HCT116 (cell line): ENCODE measurements around the gene TLCD3B. TPM values are rescaled to one million over a fixed set of nuclear protein-coding genes. Genes with fewer than 3 reads are reported as not detected.

Source experiments
- ATAC-seq: fragments of 200-7000 bp; cut with Tn5 transposase; 2 replicates; pipeline ENCODE4 v1.9.1; 2020; ENCODE audit warnings: mild to moderate bottlenecking, moderate library complexity
- BruUV-seq: library from RNA; stranded (reverse); fragments of 400-500 nt; replicated peaks from 2 replicates; lab custom pipeline; 2021; lab: Mats Ljungman, UMichigan
- CTCF ChIA-PET: fragments of 300-600 bp; sonication (Branson Sonifier 250); formaldehyde crosslinking; loops from one replicate; lab custom pipeline; 2021; ENCODE audit warnings: antibody characterized with exemption; lab: Charles Lee
- POLR2A ChIA-PET: fragments of 300-600, 350-600 bp; sonication (Branson Sonifier 250); formaldehyde crosslinking; loops from one replicate; lab custom pipeline; 2021; ENCODE audit warnings: antibody characterized with exemption; lab: Charles Lee
- RAD21 ChIA-PET, 2 experiments: fragments of 300-600 bp; sonication (Branson Sonifier 250); formaldehyde crosslinking; loops; one replicate each; lab custom pipeline; 2023; ENCODE audit warnings: low total read pairs in 2 of 2; ENCODE audit not compliant: uncharacterized antibody in 2 of 2, unreplicated experiment in 2 of 2, low non-redundant PET in 1 of 2; lab: Charles Lee
- DNase-seq: peaks from one replicate; pipeline ENCODE4 v3.0.0-alpha.2; 2010; ENCODE audit warnings: low read depth, low spot score
- H2AFZ ChIP-seq: fragments of 200-600 bp; shearing (Covaris generic), sonication (generic); 2 replicates; pipeline ENCODE4 v1.6.1; 2017; ENCODE audit warnings: low read depth, mixed run types, mixed read lengths, antibody characterized with exemption, low read length; ENCODE audit not compliant: poor library complexity, severe bottlenecking
- H3K27ac ChIP-seq: 2 replicates; pipeline ENCODE4 v1.5.1; 2012; ENCODE audit warnings: low read depth, low read length
- H3K27me3 ChIP-seq: fragments of 200-600 bp; sonication (generic); 2 replicates; pipeline ENCODE4 v1.6.1; 2016; ENCODE audit warnings: mixed run types, low read length, mixed read lengths; ENCODE audit not compliant: insufficient read depth
- H3K36me3 ChIP-seq, 2 experiments: fragments of 200-500 bp in 1 of 2; fragments of 200-600 bp in 1 of 2; sonication (Bioruptor generic) in 1 of 2; sonication (generic) in 1 of 2; 2 replicates each; pipeline versions ENCODE4 v1.5.1 to v1.6.1; 2014 to 2016; ENCODE audit warnings: low read length in 2 of 2, inconsistent platforms in 1 of 2, mixed read lengths in 1 of 2, mixed run types in 1 of 2; ENCODE audit not compliant: insufficient read depth in 2 of 2, control insufficient read depth in 1 of 2
- H3K4me1 ChIP-seq, 2 experiments: fragments of 200-600 bp in 1 of 2; sonication (generic) in 1 of 2; 2 replicates each; pipeline versions ENCODE4 v1.5.1 to v1.6.1; 2012 to 2017; ENCODE audit warnings: low read length in 2 of 2, inconsistent platforms in 1 of 2, mild to moderate bottlenecking in 1 of 2, mixed read lengths in 1 of 2, mixed run types in 1 of 2, moderate library complexity in 1 of 2; ENCODE audit not compliant: insufficient read depth in 2 of 2, control insufficient read depth in 1 of 2
- H3K4me2 ChIP-seq: fragments of 200-600 bp; sonication (generic); 2 replicates; pipeline ENCODE4 v1.6.1; 2017; ENCODE audit warnings: mixed run types, low read length, mixed read lengths
- H3K4me3 ChIP-seq, 2 experiments: fragments of 200-600 bp in 1 of 2; sonication (generic) in 1 of 2; replicated peaks in 1 of 2; 2 replicates each; pipeline ENCODE4 v1.5.1; 2011 to 2016; ENCODE audit warnings: low read length in 2 of 2, control low read depth in 1 of 2, low read depth in 1 of 2, mild to moderate bottlenecking in 1 of 2, mixed read lengths in 1 of 2, mixed run types in 1 of 2
- H3K79me2 ChIP-seq: fragments of 200-600 bp; sonication (generic); 2 replicates; pipeline ENCODE4 v1.6.1; 2017; ENCODE audit warnings: mild to moderate bottlenecking, mixed run types, low read length, moderate library complexity, mixed read lengths; ENCODE audit not compliant: insufficient read depth
- H3K9ac ChIP-seq: fragments of 200-600 bp; sonication (generic); 2 replicates; pipeline ENCODE4 v1.6.1; 2016; ENCODE audit warnings: low read length, mixed read lengths
- H3K9me2 ChIP-seq: fragments of 200-600 bp; sonication (generic), shearing (Covaris generic); 2 replicates; pipeline ENCODE4 v1.6.1; 2017; ENCODE audit warnings: mixed run types, mild to moderate bottlenecking, moderate library complexity; ENCODE audit not compliant: insufficient read depth
- H3K9me3 ChIP-seq, 2 experiments: fragments of 200-500 bp in 1 of 2; fragments of 200-600 bp in 1 of 2; sonication (Bioruptor generic) in 1 of 2; sonication (generic) in 1 of 2; 2 replicates each; pipeline ENCODE4 v1.6.1; 2014 to 2017; ENCODE audit warnings: low read length in 2 of 2, mixed read lengths in 2 of 2, inconsistent platforms in 1 of 2, low read depth in 1 of 2, mild to moderate bottlenecking in 1 of 2, mixed run types in 1 of 2, moderate library complexity in 1 of 2; ENCODE audit not compliant: control insufficient read depth in 1 of 2, insufficient read depth in 1 of 2
- H4K20me1 ChIP-seq: fragments of 200-600 bp; sonication (generic), shearing (Covaris generic); 2 replicates; pipeline ENCODE4 v1.6.1; 2017; ENCODE audit warnings: mixed run types, mild to moderate bottlenecking, moderate library complexity; ENCODE audit not compliant: insufficient read depth
- ATF3 ChIP-seq: IDR thresholded peaks from 2 replicates; pipeline ENCODE4 v1.6.1; 2012
- CEBPB ChIP-seq: IDR thresholded peaks from 2 replicates; pipeline ENCODE4 v1.6.1; 2012; ENCODE audit warnings: low read depth
- EGR1 ChIP-seq: IDR thresholded peaks from 2 replicates; pipeline ENCODE4 v1.6.1; 2012; ENCODE audit warnings: low read depth
- ELF1 ChIP-seq: IDR thresholded peaks from 2 replicates; pipeline ENCODE4 v1.6.1; 2012; ENCODE audit warnings: low read depth, borderline replicate concordance
- EZH2 ChIP-seq: fragments of 200-600 bp; sonication (generic); IDR thresholded peaks from 2 replicates; pipeline ENCODE4 v1.6.1; 2017; ENCODE audit warnings: antibody characterized with exemption, mixed run types
- EZH2phosphoT487 ChIP-seq: fragments of 200-600 bp; IDR thresholded peaks from 2 replicates; pipeline ENCODE4 v1.6.1; 2018; ENCODE audit warnings: antibody characterized with exemption, borderline replicate concordance
- FOSL1 ChIP-seq: IDR thresholded peaks from 2 replicates; pipeline ENCODE4 v1.6.1; 2012; ENCODE audit warnings: low read depth
- JUND ChIP-seq: IDR thresholded peaks from 2 replicates; pipeline ENCODE4 v1.6.1; 2012
- POLR2A ChIP-seq: IDR thresholded peaks from 2 replicates; pipeline ENCODE4 v1.7.0; 2011; ENCODE audit warnings: borderline replicate concordance; ENCODE audit not compliant: insufficient read depth, insufficient read length; ENCODE audit errors: extremely low read depth
- SP1 ChIP-seq: IDR thresholded peaks from 2 replicates; pipeline ENCODE4 v1.6.1; 2012; ENCODE audit warnings: low read depth
- SRF ChIP-seq: IDR thresholded peaks from 2 replicates; pipeline ENCODE4 v1.6.1; 2012; ENCODE audit warnings: low read depth
- intact Hi-C: fragments of 100-400 bp; cut with micrococcal nuclease; formaldehyde crosslinking; loops from 2 replicates; pipeline ENCODE4 v1.10.0; 2022
- total RNA-seq: library from RNA; stranded (reverse); gene quantifications from one replicate; pipeline ENCODE4 v1.2.1, GENCODE V29; 2021; ENCODE audit not compliant: unreplicated experiment
- TF ChIP-seq, protein P1 (sequence below): IDR thresholded peaks from 2 replicates; pipeline ENCODE4 v1.6.1; 2011; ENCODE audit warnings: mild to moderate bottlenecking, low read length, moderate library complexity; ENCODE audit not compliant: insufficient replicate concordance; ENCODE audit errors: extremely low read depth
- TF ChIP-seq, protein P2 (sequence below): IDR thresholded peaks from 2 replicates; pipeline ENCODE4 v1.6.1; 2012; ENCODE audit warnings: low read depth
- TF ChIP-seq, protein P3 (sequence below): IDR thresholded peaks from 2 replicates; pipeline ENCODE4 v1.6.1; 2012
- TF ChIP-seq, protein P4 (sequence below), 3 experiments: fragments of 200-600 bp in 1 of 3; sonication (generic) in 1 of 3; IDR thresholded peaks in 2 of 3; conservative IDR thresholded peaks in 1 of 3; 2 replicates each; pipeline ENCODE4 v1.5.1; 2012 to 2017; ENCODE audit warnings: low read depth in 2 of 3, low read length in 2 of 3, antibody characterized with exemption in 1 of 3, borderline replicate concordance in 1 of 3, control low read depth in 1 of 3, mild to moderate bottlenecking in 1 of 3, mixed read lengths in 1 of 3, mixed run types in 1 of 3, moderate library complexity in 1 of 3; ENCODE audit not compliant: insufficient read depth in 1 of 3

Gene TLCD3B
- total RNA-seq, 1 experiment from 2014 or later: 1.0 TPM

DNA sequence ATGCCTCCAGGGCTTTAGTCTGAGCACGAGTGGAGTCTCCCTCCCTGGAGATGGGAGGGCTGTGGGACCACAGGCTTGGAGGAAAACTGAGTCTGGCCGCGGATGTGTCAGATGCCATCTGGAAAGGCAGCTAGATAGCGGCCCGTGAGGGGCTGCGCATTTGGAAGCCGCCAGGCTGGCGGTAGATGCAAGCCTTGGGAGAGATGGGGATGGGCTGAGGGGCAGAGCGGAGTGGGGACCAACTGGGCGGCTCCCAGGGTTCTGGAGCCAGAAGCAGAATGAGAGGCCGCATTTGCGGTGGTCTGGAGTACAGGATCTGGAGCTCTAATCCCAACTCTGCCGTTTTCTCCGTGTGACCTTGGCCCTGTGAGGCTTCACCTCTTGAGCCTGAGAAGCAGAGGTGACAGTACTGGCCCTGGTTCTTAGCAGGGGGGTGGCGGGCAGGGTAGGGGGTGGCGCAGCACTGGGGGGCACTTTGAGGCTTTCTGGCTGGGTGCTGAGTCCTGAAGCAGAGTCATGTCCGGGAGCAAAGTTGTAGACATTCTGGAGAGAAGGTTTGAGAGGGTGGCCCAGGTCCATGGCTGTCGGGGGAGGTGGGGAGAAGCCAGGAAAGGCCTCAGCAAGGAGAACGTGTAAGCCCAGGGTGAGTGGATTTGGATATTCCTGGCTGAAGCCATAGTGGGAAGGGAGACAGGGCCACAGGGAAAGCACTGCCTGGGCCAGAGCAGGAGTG, 28.3 kb downstream of the TLCD3B start:
- Histone ChIP-seq H3K4me1 (no peaks in the 10 kb centered on the region), H3K27ac (no peak overlapping the region), H3K4me3 (no peak overlapping the region), H4K20me1 (no peaks in the 10 kb centered on the region), H3K36me3 (peaks cover 0 to 5% of the 10 kb centered on the region in 2 experiments; a peak in 3 of 4 replicates), H3K4me2 (no peak overlapping the region), H3K9ac (no peak overlapping the region), H3K9me3 (no peaks in the 10 kb centered on the region), H3K79me2 (no peaks in the 10 kb centered on the region), H2AFZ (no peak overlapping the region), H3K27me3 (no peaks in the 10 kb centered on the region), H3K9me2 (no peaks in the 10 kb centered on the region)
- no TSS peak for BruUV-seq
- POLR2A ChIA-PET: no interaction called here
- ATAC-seq (no peak), DNase-seq (no peak)
- TF ChIP-seq ELF1 (no peak), SP1 (no peak), POLR2A (no peak), EGR1 (no peak), CEBPB (no peak), FOSL1 (no peak), JUND (no peak), EZH2phosphoT487 (no peak), EZH2 (no peak), ATF3 (no peak), SRF (no peak)
- TF ChIP-seq, protein P1, sequence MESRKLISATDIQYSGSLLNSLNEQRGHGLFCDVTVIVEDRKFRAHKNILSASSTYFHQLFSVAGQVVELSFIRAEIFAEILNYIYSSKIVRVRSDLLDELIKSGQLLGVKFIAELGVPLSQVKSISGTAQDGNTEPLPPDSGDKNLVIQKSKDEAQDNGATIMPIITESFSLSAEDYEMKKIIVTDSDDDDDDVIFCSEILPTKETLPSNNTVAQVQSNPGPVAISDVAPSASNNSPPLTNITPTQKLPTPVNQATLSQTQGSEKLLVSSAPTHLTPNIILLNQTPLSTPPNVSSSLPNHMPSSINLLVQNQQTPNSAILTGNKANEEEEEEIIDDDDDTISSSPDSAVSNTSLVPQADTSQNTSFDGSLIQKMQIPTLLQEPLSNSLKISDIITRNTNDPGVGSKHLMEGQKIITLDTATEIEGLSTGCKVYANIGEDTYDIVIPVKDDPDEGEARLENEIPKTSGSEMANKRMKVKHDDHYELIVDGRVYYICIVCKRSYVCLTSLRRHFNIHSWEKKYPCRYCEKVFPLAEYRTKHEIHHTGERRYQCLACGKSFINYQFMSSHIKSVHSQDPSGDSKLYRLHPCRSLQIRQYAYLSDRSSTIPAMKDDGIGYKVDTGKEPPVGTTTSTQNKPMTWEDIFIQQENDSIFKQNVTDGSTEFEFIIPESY: no peak
- TF ChIP-seq, protein P2, sequence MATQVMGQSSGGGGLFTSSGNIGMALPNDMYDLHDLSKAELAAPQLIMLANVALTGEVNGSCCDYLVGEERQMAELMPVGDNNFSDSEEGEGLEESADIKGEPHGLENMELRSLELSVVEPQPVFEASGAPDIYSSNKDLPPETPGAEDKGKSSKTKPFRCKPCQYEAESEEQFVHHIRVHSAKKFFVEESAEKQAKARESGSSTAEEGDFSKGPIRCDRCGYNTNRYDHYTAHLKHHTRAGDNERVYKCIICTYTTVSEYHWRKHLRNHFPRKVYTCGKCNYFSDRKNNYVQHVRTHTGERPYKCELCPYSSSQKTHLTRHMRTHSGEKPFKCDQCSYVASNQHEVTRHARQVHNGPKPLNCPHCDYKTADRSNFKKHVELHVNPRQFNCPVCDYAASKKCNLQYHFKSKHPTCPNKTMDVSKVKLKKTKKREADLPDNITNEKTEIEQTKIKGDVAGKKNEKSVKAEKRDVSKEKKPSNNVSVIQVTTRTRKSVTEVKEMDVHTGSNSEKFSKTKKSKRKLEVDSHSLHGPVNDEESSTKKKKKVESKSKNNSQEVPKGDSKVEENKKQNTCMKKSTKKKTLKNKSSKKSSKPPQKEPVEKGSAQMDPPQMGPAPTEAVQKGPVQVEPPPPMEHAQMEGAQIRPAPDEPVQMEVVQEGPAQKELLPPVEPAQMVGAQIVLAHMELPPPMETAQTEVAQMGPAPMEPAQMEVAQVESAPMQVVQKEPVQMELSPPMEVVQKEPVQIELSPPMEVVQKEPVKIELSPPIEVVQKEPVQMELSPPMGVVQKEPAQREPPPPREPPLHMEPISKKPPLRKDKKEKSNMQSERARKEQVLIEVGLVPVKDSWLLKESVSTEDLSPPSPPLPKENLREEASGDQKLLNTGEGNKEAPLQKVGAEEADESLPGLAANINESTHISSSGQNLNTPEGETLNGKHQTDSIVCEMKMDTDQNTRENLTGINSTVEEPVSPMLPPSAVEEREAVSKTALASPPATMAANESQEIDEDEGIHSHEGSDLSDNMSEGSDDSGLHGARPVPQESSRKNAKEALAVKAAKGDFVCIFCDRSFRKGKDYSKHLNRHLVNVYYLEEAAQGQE: no peak
- TF ChIP-seq, protein P3, sequence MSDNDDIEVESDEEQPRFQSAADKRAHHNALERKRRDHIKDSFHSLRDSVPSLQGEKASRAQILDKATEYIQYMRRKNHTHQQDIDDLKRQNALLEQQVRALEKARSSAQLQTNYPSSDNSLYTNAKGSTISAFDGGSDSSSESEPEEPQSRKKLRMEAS: no peak
- TF ChIP-seq, protein P4, sequence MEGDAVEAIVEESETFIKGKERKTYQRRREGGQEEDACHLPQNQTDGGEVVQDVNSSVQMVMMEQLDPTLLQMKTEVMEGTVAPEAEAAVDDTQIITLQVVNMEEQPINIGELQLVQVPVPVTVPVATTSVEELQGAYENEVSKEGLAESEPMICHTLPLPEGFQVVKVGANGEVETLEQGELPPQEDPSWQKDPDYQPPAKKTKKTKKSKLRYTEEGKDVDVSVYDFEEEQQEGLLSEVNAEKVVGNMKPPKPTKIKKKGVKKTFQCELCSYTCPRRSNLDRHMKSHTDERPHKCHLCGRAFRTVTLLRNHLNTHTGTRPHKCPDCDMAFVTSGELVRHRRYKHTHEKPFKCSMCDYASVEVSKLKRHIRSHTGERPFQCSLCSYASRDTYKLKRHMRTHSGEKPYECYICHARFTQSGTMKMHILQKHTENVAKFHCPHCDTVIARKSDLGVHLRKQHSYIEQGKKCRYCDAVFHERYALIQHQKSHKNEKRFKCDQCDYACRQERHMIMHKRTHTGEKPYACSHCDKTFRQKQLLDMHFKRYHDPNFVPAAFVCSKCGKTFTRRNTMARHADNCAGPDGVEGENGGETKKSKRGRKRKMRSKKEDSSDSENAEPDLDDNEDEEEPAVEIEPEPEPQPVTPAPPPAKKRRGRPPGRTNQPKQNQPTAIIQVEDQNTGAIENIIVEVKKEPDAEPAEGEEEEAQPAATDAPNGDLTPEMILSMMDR (IDR thresholded peaks at IDR 0.05 in 2 of 3, conservative IDR thresholded peaks at IDR 0.05 in 1 of 3; ENCODE audit: borderline replicate concordance in 1 of 3, insufficient read depth in 1 of 3, low read depth in 2 of 3, low read length in 2 of 3): no peak
- intact Hi-C loops: no loop called here
- RAD21 ChIA-PET: no interaction called here
- CTCF ChIA-PET: interaction anchor here (0.5 kb wide), 1 partner anchor 44 kb away, joined by 3 read pairs; no protein-coding TSS in a partner anchor
